Measurements from ENCODE around the gene NRXN3. TPM values are rescaled to one million over a fixed set of nuclear protein-coding genes. Genes with fewer than 3 reads are reported as not detected.

The NRXN3 gene
- total RNA-seq, 3 donors from 2014 or later = 2.1 to 27.3 (median 2.6) TPM

GRCh38 chr14:78292003-78292402 lies 121.8 kb downstream of the NRXN3 start:
- Histone ChIP-seq H3K4me1 (ENCODE audit: low read depth) (no peaks in the 10 kb centered on the region), H3K4me3 (no peak overlapping the region), H3K9me3 (no peaks in the 10 kb centered on the region), H3K36me3 (ENCODE audit: low read depth) (no peaks in the 10 kb centered on the region)
- no peak for DNase-seq
- ATAC-seq = no peak
- TF ChIP-seq, protein P1, sequence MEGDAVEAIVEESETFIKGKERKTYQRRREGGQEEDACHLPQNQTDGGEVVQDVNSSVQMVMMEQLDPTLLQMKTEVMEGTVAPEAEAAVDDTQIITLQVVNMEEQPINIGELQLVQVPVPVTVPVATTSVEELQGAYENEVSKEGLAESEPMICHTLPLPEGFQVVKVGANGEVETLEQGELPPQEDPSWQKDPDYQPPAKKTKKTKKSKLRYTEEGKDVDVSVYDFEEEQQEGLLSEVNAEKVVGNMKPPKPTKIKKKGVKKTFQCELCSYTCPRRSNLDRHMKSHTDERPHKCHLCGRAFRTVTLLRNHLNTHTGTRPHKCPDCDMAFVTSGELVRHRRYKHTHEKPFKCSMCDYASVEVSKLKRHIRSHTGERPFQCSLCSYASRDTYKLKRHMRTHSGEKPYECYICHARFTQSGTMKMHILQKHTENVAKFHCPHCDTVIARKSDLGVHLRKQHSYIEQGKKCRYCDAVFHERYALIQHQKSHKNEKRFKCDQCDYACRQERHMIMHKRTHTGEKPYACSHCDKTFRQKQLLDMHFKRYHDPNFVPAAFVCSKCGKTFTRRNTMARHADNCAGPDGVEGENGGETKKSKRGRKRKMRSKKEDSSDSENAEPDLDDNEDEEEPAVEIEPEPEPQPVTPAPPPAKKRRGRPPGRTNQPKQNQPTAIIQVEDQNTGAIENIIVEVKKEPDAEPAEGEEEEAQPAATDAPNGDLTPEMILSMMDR (IDR thresholded peaks at IDR 0.05) = no peak
- intact Hi-C loops (cut with DNase I, micrococcal nuclease) = no loop called here

DNA sequence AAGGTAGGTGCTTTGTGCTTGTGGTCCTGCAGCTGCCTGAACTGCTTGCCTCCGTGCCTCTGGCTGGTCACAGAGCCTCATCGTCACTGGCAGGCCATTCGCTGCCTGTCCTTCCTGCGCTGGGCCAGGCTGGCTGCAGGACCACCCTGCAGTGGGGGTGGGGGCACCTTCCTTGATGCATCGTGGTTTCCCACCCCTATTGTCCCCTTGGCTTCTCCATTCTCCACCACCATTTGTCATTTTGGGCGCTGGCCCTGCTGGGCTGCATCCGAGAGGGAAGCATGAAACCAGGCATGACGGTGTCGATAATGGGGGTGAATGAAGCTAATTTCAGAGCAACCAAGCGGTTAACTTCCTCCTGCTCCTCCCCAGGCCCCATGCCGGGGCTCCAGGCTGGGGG lies 127.7 kb downstream of the NRXN3 start:
- no peak for DNase-seq
- no peaks in the 10 kb centered on the region for H3K9me3 ChIP-seq
- no peak for ATAC-seq
- no peak overlapping the region for H3K4me3 ChIP-seq
- intact Hi-C loops (cut with DNase I, micrococcal nuclease) = no loop called here
- TF ChIP-seq, protein P1 (IDR thresholded peaks at IDR 0.05) = no peak
- H3K36me3 ChIP-seq (ENCODE audit: low read depth) = no peaks in the 10 kb centered on the region
- no peaks in the 10 kb centered on the region for H3K4me1 ChIP-seq (ENCODE audit: low read depth)

GRCh38 chr14:78298298-78298697 lies 128.1 kb downstream of the NRXN3 start:
- no peak overlapping the region for H3K4me3 ChIP-seq
- no peak for ATAC-seq
- H3K4me1 ChIP-seq (ENCODE audit: low read depth) = no peaks in the 10 kb centered on the region
- intact Hi-C loops (cut with DNase I, micrococcal nuclease) = no loop called here
- no peaks in the 10 kb centered on the region for H3K9me3 ChIP-seq
- no peak for DNase-seq
- H3K36me3 ChIP-seq (ENCODE audit: low read depth) = no peaks in the 10 kb centered on the region
- TF ChIP-seq, protein P1 (IDR thresholded peaks at IDR 0.05) = no peak

- TF ChIP-seq, protein P1 (IDR thresholded peaks at IDR 0.05) = no peak
- intact Hi-C loops (cut with DNase I, micrococcal nuclease) = no loop called here
- Histone ChIP-seq H3K4me3 (no peak overlapping the region), H3K9me3 (no peaks in the 10 kb centered on the region), H3K4me1 (ENCODE audit: low read depth) (no peaks in the 10 kb centered on the region), H3K36me3 (ENCODE audit: low read depth) (no peaks in the 10 kb centered on the region)
- ATAC-seq = no peak
- no peak for DNase-seq
Measured at GRCh38 chr14:78302841-78303240, 132.7 kb downstream of the NRXN3 start.

DNA sequence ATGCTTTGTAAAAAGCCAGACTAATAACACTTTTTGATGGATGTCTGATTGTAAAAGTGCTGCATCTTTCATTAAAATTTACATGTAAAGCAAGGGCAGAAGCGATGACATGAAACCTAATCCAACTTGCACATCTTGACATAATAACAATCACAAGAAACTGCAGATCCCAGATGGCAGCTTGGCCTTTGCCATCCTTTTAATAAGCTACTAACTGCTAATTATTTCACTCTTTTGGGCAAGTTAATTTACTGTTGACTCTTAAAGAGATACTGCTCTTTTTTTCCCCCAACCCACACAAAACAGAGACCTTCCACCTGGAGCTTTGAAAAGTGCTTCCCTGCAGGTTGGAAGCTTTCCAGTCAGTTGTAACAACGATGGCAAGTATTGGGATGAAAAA lies 137.5 kb downstream of the NRXN3 start:
- Histone ChIP-seq H3K4me3 (no peak overlapping the region), H3K36me3 (ENCODE audit: low read depth) (no peaks in the 10 kb centered on the region), H3K9me3 (no peaks in the 10 kb centered on the region), H3K4me1 (ENCODE audit: low read depth) (no peaks in the 10 kb centered on the region)
- intact Hi-C loops (cut with DNase I, micrococcal nuclease) = no loop called here
- TF ChIP-seq, protein P1 (IDR thresholded peaks at IDR 0.05) = no peak
- DNase-seq (no peak), ATAC-seq (no peak)

- DNase-seq (no peak), ATAC-seq (no peak)
- H3K9me3 ChIP-seq = no peaks in the 10 kb centered on the region
- H3K36me3 ChIP-seq (ENCODE audit: low read depth) = no peaks in the 10 kb centered on the region
- no peak overlapping the region for H3K4me3 ChIP-seq
- no peaks in the 10 kb centered on the region for H3K4me1 ChIP-seq (ENCODE audit: low read depth)
- TF ChIP-seq, protein P1 (IDR thresholded peaks at IDR 0.05) = no peak
- intact Hi-C loops (cut with DNase I, micrococcal nuclease) = no loop called here
Measured at GRCh38 chr14:78308079-78308478, 137.9 kb downstream of the NRXN3 start.
